GM19395 (cell line): ENCODE measurements around the gene GPRASP2.
A peak's percentile ranks its signal among the peaks of the same experiment; 100 is the strongest.

ENCODE experiments used
- ATAC-seq: cut with Tn5 transposase; IDR thresholded peaks from one replicate; pipeline ENCODE4 v1.9.1; 2021; ENCODE audit warnings: mild to moderate bottlenecking, moderate library complexity; ENCODE audit not compliant: unreplicated experiment

GPRASP2 gene

DNA sequence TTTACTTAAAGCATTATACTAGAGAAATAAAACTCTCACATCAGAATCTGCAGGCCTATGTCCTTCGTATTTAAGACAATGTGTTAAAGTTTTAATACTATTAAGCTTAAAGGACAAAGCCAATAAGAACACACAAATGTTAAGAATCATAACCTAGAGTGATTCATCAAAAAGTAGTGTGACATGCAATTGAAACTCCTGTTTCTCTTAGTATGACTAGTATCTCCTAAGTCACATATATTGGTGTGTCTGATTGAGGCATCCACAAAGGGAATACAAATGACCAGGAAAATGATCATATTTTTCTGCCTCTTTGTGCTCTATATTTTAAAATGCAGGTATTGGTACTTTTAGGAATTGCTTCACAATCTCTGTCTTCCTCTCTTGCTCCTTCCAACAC lies 32.1 kb downstream of the GPRASP2 start:
- ATAC-seq: no peak

DNA sequence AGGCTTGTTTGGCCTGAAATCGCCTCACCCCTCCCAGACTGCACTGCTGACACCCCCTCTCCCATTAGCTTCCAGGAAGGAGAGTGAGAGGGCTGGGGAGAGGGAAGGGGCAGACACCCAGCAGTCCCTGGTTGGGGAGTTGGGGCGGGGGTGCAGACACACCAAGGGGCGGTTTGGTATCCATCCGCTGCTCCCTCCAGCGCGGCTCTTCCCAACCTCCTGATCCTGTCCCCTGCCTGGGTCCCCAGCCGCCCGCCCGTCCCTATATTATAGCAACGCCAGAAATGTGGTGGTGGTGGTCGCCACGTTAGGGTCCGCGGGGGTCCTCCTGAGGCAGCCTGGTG lies 33.2 kb downstream of the GPRASP2 start:
- ATAC-seq: no peak

DNA sequence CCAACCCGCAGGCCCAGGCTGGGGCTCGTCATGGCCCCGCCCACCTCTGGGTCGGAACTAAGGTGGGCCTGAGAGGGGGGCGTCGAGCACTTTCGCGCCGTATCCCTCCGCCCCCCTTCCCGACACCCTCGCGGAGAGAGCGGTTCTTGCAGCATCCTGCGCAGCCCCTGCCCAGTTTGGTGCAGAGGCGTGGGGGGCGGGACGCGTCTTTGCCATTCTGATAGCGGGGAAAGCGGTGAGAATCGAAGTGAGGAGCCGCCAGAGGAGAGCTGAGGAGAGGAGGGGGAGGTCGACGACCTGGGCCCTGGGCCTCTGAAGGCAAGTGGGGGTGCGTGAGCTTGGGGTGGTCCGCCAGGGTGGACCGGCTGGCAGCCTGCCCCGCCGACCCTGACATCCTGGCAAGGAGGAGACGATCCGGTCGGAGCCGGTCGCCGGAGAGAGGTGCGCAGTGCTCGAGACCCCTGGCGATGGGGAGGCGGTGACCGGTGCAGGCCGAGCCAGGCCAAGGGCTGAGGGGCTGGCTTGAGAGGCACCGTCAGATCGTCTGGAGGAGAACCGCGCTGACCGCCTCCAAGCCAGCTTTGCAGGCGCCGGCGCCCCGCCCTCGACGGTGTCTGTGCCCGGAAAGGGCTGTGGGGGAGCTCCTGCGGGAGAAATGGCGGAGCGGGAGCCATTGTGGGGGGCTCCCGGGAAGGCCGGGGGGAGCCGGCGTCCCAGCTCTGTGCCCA lies 33.8 kb downstream of the GPRASP2 start:
- peak; percentile 51 for ATAC-seq

DNA sequence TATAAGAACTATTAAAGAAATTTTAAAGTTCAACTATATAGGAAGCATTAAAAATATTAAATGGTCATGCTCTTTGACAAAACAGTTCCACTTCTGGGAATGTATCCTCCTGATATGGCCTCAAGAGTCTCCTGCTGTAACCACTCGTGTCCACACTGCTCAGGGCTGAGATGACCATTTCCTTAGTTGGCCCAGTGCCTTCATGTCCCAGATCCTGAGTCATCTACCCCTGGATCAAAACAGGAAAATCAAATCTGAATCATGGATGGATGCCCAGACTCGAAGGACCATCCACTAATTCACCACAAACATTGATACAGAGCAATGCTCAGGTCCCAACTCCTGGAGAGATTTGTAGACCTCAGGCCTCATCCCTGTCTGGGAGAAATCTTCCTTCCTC lies 53.0 kb downstream of the GPRASP2 start:
- no peak for ATAC-seq

DNA sequence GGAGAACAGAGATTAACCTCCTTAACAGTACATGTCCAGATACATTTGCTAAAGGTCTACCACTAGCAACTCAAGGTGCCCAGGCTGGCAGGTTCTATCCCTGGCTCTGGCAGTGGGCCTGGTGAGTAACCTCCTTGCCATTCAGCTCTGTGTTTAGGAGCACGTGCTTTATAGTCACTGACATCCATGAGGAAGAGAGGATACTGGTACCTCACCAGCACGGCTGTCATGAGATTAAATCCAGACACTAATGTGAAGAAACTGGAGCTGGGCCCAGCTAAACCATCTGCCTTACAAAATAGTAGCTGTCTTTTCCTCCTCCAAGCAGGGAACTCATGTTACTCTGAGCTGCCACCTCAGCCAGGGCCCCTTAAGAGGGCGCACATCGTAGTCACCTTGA lies 53.6 kb downstream of the GPRASP2 start:
- no peak for ATAC-seq

DNA sequence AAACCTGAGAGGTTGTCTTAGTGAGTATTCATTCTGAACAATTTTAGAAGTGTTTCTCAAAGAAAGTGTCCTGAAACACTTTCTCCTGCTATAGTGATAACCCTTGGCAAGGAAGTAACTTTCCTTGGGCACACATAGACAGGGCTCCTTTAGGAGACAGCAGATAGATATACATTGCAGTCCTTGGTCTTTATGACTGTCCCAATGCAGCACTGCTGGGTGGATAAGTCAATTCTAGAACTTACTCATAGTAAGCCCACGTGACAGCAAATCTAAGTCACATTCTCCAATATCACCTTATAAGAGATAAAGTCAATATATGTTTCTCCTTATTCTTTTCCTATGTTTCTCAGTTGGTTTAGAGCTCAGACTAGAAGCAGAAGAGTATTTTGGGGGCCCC lies 55.0 kb downstream of the GPRASP2 start:
- ATAC-seq: no peak
